Panc1 (cell line): ENCODE data around the gene TAL1. TPM values are rescaled to one million over a fixed set of nuclear protein-coding genes. Genes with fewer than 3 reads are reported as not detected.

Experiments
- ATAC-seq: fragments of 200-7000 bp; cut with Tn5 transposase; 2 replicates; pipeline ENCODE4 v1.9.1; 2020; ENCODE audit warnings: mild to moderate bottlenecking, moderate library complexity
- BruUV-seq: library from RNA; stranded (reverse); fragments of 400-500 nt; replicated peaks from 2 replicates; lab custom pipeline; 2021; lab: Mats Ljungman, UMichigan
- CTCF ChIA-PET: fragments of 300-600 bp; sonication (Branson Sonifier 250); formaldehyde crosslinking; loops from one replicate; lab custom pipeline; 2022; ENCODE audit warnings: antibody characterized with exemption; lab: Charles Lee
- POLR2A ChIA-PET: fragments of 300-600 bp; sonication (Branson Sonifier 250); formaldehyde crosslinking; loops from one replicate; lab custom pipeline; 2022; ENCODE audit warnings: antibody characterized with exemption; lab: Charles Lee
- DNase-seq: peaks from one replicate; pipeline ENCODE4 v3.0.0-alpha.2; 2010; ENCODE audit warnings: low read depth, low spot score
- H3K27ac ChIP-seq: 2 replicates; pipeline ENCODE4 v1.5.1; 2011; ENCODE audit warnings: mild to moderate bottlenecking, low read length, inconsistent platforms
- H3K27me3 ChIP-seq: fragments of 200-500 bp; sonication (Bioruptor generic); 2 replicates; pipeline ENCODE4 v1.6.0; 2014; ENCODE audit warnings: low read length, inconsistent platforms; ENCODE audit not compliant: control insufficient read depth, insufficient read depth
- H3K36me3 ChIP-seq: fragments of 200-500 bp; sonication (Bioruptor generic); 2 replicates; pipeline ENCODE4 v1.5.1; 2014; ENCODE audit warnings: inconsistent platforms, mild to moderate bottlenecking, low read length, moderate library complexity; ENCODE audit not compliant: control insufficient read depth, insufficient read depth
- H3K4me1 ChIP-seq: 2 replicates; pipeline ENCODE4 v1.5.1; 2011; ENCODE audit warnings: inconsistent platforms, mild to moderate bottlenecking, low read length, moderate library complexity; ENCODE audit not compliant: control insufficient read depth, insufficient read depth
- H3K4me3 ChIP-seq, 2 experiments: 2 replicates each; pipeline ENCODE4 v1.5.1; 2011 to 2012; ENCODE audit warnings: low read depth in 2 of 2, low read length in 2 of 2, mild to moderate bottlenecking in 2 of 2, inconsistent platforms in 1 of 2, moderate library complexity in 1 of 2
- H3K9me3 ChIP-seq: fragments of 200-500 bp; sonication (Bioruptor generic); 2 replicates; pipeline ENCODE4 v1.5.1; 2014; ENCODE audit warnings: low read depth, mild to moderate bottlenecking, inconsistent platforms, low read length, moderate library complexity; ENCODE audit not compliant: control insufficient read depth, insufficient read depth
- POLR2AphosphoS5 ChIP-seq: IDR thresholded peaks from 2 replicates; pipeline ENCODE4 v1.6.1; 2012; ENCODE audit warnings: mild to moderate bottlenecking, low read depth, low read length, moderate library complexity
- REST ChIP-seq, 2 experiments: IDR thresholded peaks; 2 replicates each; pipeline ENCODE4 v1.6.1; 2011 to 2012; ENCODE audit warnings: low read depth in 2 of 2, control low read depth in 1 of 2, low read length in 1 of 2, mild to moderate bottlenecking in 1 of 2, moderate library complexity in 1 of 2; ENCODE audit not compliant: insufficient read depth in 1 of 2
- SIN3A ChIP-seq: IDR thresholded peaks from 2 replicates; pipeline ENCODE4 v1.6.1; 2012; ENCODE audit warnings: low read depth, mild to moderate bottlenecking, low read length, moderate library complexity, borderline replicate concordance; ENCODE audit not compliant: insufficient read depth
- TCF7L2 ChIP-seq: IDR thresholded peaks from 2 replicates; pipeline ENCODE4 v1.6.1; 2011; ENCODE audit warnings: mild to moderate bottlenecking, low read depth, low read length, inconsistent platforms
- in situ Hi-C: cut with HindIII; loops from 2 replicates; pipeline ENCODE4 v1.10.0; 2016; ENCODE audit warnings: low sequenced_read_pairs, low pct_unique_long_range_greater_than_20kb
- intact Hi-C: fragments of 100-400 bp; cut with micrococcal nuclease; formaldehyde crosslinking; loops from one replicate; pipeline ENCODE4 v1.10.0; 2022; ENCODE audit not compliant: unreplicated experiment
- total RNA-seq: library from RNA; stranded (reverse); gene quantifications from one replicate; pipeline ENCODE4 v1.2.1, GENCODE V29; 2021; ENCODE audit not compliant: unreplicated experiment
- TF ChIP-seq, protein P1 (sequence below): fragments of 450-650 bp; IDR thresholded peaks from 2 replicates; pipeline ENCODE4 v1.5.1; 2017; ENCODE audit warnings: mild to moderate bottlenecking

Gene TAL1
- total RNA-seq, 1 experiment from 2014 or later, result 0.05 TPM

DNA sequence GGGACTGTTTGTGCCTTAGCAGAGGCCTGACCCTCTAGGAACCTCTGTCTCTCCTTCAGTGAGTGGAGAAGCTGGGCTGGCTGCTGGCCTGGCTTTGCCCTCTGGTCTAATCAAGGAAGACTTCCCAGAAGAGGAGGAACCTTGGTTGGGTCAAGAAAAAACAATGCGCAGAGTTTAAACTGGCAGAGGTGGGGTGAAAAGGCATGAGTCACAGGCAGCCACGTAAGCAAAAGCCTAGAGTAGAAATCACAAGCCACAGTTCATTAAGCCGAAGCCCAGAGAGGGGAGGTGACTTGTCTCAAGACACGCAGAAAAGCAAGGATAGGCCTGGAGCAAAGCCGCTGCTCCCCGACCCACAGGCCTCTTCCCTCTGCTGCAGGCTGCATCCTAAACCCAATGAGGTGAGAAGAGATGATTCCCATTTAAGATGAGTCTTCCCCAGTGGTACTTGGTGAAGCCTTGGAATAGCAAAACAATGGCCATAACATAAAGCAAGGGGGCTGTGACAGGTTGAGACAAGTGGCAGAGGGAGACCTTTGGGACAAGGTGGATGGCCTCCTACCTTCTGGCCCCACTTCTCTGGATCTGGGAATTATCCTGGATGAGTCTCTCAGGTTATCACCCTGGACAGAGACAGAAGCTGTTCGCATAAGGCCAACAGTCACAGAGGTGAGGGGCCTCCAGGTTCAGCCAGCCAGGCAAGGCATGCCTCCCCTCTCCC is 49.9 kb downstream of the TAL1 start:
- intact Hi-C loops (no loop called here), in situ Hi-C loops (no loop called here)
- Histone ChIP-seq H3K4me3 (no peak overlapping the region), H3K9me3 (no peaks in the 10 kb centered on the region), H3K27ac (no peak overlapping the region), H3K4me1 (no peaks in the 10 kb centered on the region), H3K36me3 (no peaks in the 10 kb centered on the region), H3K27me3 (no peaks in the 10 kb centered on the region)
- ATAC-seq (no peak), DNase-seq (no peak)
- BruUV-seq, result no TSS peak
- POLR2A ChIA-PET, result no interaction called here
- TF ChIP-seq REST (IDR thresholded peaks at IDR 0.05; ENCODE audit: insufficient read depth in 1 of 2, low read depth in 2 of 2, low read length in 1 of 2), result 0 out of 4 replicates have a peak, but pooled peaks of 1 of the 2 experiments have one; percentile 29
- no peak for TF ChIP-seq SIN3A
- CTCF ChIA-PET, result interaction anchor here (1.2 to 1.4 kb wide), 2 partner anchors 11 to 81 kb away, joined by 4 to 5 read pairs; no protein-coding TSS in a partner anchor

GRCh38 chr1:47181095-47181954 is 50.7 kb downstream of the TAL1 start:
- H3K9me3 ChIP-seq, result no peaks in the 10 kb centered on the region
- CTCF ChIA-PET, result interaction anchor here (0.6 to 1.5 kb wide), 2 partner anchors 12 to 71 kb away, joined by 4 to 10 read pairs; no protein-coding TSS in a partner anchor
- H3K36me3 ChIP-seq, result no peaks in the 10 kb centered on the region
- TF ChIP-seq TCF7L2 (no peak), POLR2AphosphoS5 (no peak), SIN3A (no peak), REST (IDR thresholded peaks at IDR 0.05; ENCODE audit: insufficient read depth in 1 of 2, low read depth in 2 of 2, low read length in 1 of 2) (no peak)
- TF ChIP-seq, protein P1, sequence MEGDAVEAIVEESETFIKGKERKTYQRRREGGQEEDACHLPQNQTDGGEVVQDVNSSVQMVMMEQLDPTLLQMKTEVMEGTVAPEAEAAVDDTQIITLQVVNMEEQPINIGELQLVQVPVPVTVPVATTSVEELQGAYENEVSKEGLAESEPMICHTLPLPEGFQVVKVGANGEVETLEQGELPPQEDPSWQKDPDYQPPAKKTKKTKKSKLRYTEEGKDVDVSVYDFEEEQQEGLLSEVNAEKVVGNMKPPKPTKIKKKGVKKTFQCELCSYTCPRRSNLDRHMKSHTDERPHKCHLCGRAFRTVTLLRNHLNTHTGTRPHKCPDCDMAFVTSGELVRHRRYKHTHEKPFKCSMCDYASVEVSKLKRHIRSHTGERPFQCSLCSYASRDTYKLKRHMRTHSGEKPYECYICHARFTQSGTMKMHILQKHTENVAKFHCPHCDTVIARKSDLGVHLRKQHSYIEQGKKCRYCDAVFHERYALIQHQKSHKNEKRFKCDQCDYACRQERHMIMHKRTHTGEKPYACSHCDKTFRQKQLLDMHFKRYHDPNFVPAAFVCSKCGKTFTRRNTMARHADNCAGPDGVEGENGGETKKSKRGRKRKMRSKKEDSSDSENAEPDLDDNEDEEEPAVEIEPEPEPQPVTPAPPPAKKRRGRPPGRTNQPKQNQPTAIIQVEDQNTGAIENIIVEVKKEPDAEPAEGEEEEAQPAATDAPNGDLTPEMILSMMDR, result no peak
- BruUV-seq, result no TSS peak
- ATAC-seq (no peak), DNase-seq (no peak)
- H3K4me1 ChIP-seq, result no peaks in the 10 kb centered on the region
- in situ Hi-C loops (no loop called here), intact Hi-C loops (no loop called here)
- H3K27me3 ChIP-seq, result no peaks in the 10 kb centered on the region
- H3K4me3 ChIP-seq, result no peak overlapping the region
- H3K27ac ChIP-seq, result no peak overlapping the region
- POLR2A ChIA-PET, result no interaction called here
